K562 (cell line): Measurements from ENCODE around the gene SLC13A4. TPM values are rescaled to one million over a fixed set of nuclear protein-coding genes. Genes with fewer than 3 reads are reported as not detected.

Experiments
- DMBX1 ChIP-seq: fragments of 250-450 bp; sonication (Bioruptor Pico); IDR thresholded peaks from 2 replicates; pipeline ENCODE4 v1.8.0; 2022; ENCODE audit warnings: inconsistent platforms, mild to moderate bottlenecking, moderate library complexity, borderline replicate concordance
- ELF1 ChIP-seq: fragments of 200-800 bp; sonication (Bioruptor generic); IDR thresholded peaks from 2 replicates; pipeline ENCODE4 v1.6.1; 2016; ENCODE audit warnings: missing genetic modification characterization, missing compliant biosample characterization
- EP400 ChIP-seq: fragments of 450-650 bp; IDR thresholded peaks from 2 replicates; pipeline ENCODE4 v1.6.1; 2017; ENCODE audit warnings: antibody characterized with exemption, mild to moderate bottlenecking, moderate library complexity
- KAT2B ChIP-seq: IDR thresholded peaks from one replicate; pipeline ENCODE4 v1.6.1; 2012; ENCODE audit warnings: low read depth, mild to moderate bottlenecking, control low read depth, inconsistent platforms, low read length, moderate library complexity
- LCOR ChIP-seq: sonication (generic); formaldehyde crosslinking; IDR thresholded peaks from 2 replicates; pipeline ENCODE4 v1.8.0; 2022; ENCODE audit warnings: mild to moderate bottlenecking, missing genetic modification reagents
- NELFE ChIP-seq: IDR thresholded peaks from 2 replicates; pipeline ENCODE4 v1.6.1; 2011; ENCODE audit warnings: mild to moderate bottlenecking; ENCODE audit not compliant: insufficient read depth, insufficient read length
- PHB ChIP-seq: fragments of 250-450 bp; sonication (Bioruptor Pico); IDR thresholded peaks from 2 replicates; pipeline ENCODE4 v1.5.0; 2021
- POLR2B ChIP-seq: fragments of 450-650 bp; IDR thresholded peaks from 2 replicates; pipeline ENCODE4 v1.6.1; 2018; ENCODE audit warnings: low read depth; ENCODE audit not compliant: partially characterized antibody
- SIN3B ChIP-seq: fragments of 450-650 bp; IDR thresholded peaks from 2 replicates; pipeline ENCODE4 v1.6.1; 2017; ENCODE audit warnings: low read depth, mild to moderate bottlenecking, moderate library complexity
- SOX6 ChIP-seq: fragments of 450-650 bp; IDR thresholded peaks from 2 replicates; pipeline ENCODE4 v1.6.1; 2014; ENCODE audit warnings: mild to moderate bottlenecking
- SRF ChIP-seq, 2 experiments: fragments of 250-450, 450-650 bp in 1 of 2; sonication (Bioruptor Pico) in 1 of 2; sonication (generic) in 1 of 2; formaldehyde crosslinking; IDR thresholded peaks; 2 replicates each; pipeline versions ENCODE4 v1.5.0 to v1.5.1; 2020 to 2022; ENCODE audit warnings: mild to moderate bottlenecking in 1 of 2, missing genetic modification reagents in 1 of 2
- STAT5A ChIP-seq: IDR thresholded peaks from 2 replicates; pipeline ENCODE4 v1.6.1; 2012; ENCODE audit warnings: low read length, inconsistent platforms, borderline replicate concordance
- STAT5B ChIP-seq: fragments of 250-450 bp; sonication (Bioruptor Pico); IDR thresholded peaks from 2 replicates; pipeline ENCODE4 v1.8.0; 2021; ENCODE audit warnings: mild to moderate bottlenecking, inconsistent platforms
- TBL1XR1 ChIP-seq, 2 experiments: IDR thresholded peaks; 2 replicates each; pipeline ENCODE4 v1.6.1; 2012; ENCODE audit warnings: improper control_type of control experiment in 2 of 2, low read length in 2 of 2, mild to moderate bottlenecking in 1 of 2
- TEAD2 ChIP-seq: fragments of 450-650 bp; IDR thresholded peaks from 2 replicates; pipeline ENCODE4 v1.6.1; 2016; ENCODE audit warnings: missing genetic modification characterization, control low read depth, missing compliant biosample characterization
- ZNF121 ChIP-seq: sonication (generic); formaldehyde crosslinking; conservative IDR thresholded peaks from 2 replicates; pipeline ENCODE4 v1.8.0; 2022; ENCODE audit warnings: missing genetic modification reagents
- ZNF140 ChIP-seq: fragments of 250-450 bp; sonication (Bioruptor Pico); IDR thresholded peaks from 2 replicates; pipeline ENCODE4 v1.8.0; 2021; ENCODE audit warnings: moderate library complexity, mild to moderate bottlenecking, inconsistent platforms
- ZNF561 ChIP-seq: fragments of 450-650 bp; formaldehyde crosslinking; conservative IDR thresholded peaks from 2 replicates; pipeline ENCODE4 v1.4.0; 2020; ENCODE audit warnings: mild to moderate bottlenecking, moderate library complexity
- ZNF717 ChIP-seq: fragments of 250-450 bp; sonication (Bioruptor Pico); IDR thresholded peaks from 2 replicates; pipeline ENCODE4 v1.5.0; 2021
- ZNF75A ChIP-seq: fragments of 450-650 bp; formaldehyde crosslinking; IDR thresholded peaks from 2 replicates; pipeline ENCODE4 v1.4.0; 2020; ENCODE audit warnings: mild to moderate bottlenecking
- polyA plus RNA-seq, 8 experiments: library from polyadenylated mRNA; depleted of rRNA in 4 of 8; stranded (reverse) in 5 of 8; unstranded in 3 of 8; fragments of >200 nt; fragmentation: Nextera tagmentation in 2 of 8; fragmentation: Illumina TruSeq in 1 of 8; extraction: Ambion mirVana in 2 of 8; extraction: Trizol in 1 of 8; gene quantifications; 2 replicates each; pipeline versions ENCODE4 v1.2.1 to v1.2.3, GENCODE V29; 2011 to 2014; ENCODE audit warnings: inconsistent platforms in 1 of 8, missing spikeins in 1 of 8
- total RNA-seq, 7 experiments: library from RNA; depleted of rRNA in 6 of 7; stranded (reverse); fragments of >200 nt in 6 of 7; fragmentation: Illumina TruSeq in 2 of 7; extraction: Trizol in 2 of 7; gene quantifications; 2 replicates each; pipeline versions ENCODE4 v1.2.1 to v1.2.3, GENCODE V29; 2011 to 2021; ENCODE audit warnings: low replicate concordance in 1 of 7
- TF ChIP-seq, protein P1 (sequence below): fragments of 450-650 bp; IDR thresholded peaks from 2 replicates; pipeline ENCODE4 v1.6.1; 2016; ENCODE audit warnings: borderline replicate concordance
- TF ChIP-seq, protein P2 (sequence below): fragments of 450-650 bp; IDR thresholded peaks from 2 replicates; pipeline ENCODE4 v1.6.1; 2016; ENCODE audit warnings: low read depth, mild to moderate bottlenecking, moderate library complexity
- TF ChIP-seq, protein P3 (sequence below), 3 experiments: IDR thresholded peaks in 2 of 3; conservative IDR thresholded peaks in 1 of 3; 2 replicates each; pipeline ENCODE4 v1.5.1; 2011 to 2012; ENCODE audit warnings: low read length in 3 of 3, mild to moderate bottlenecking in 3 of 3, control low read depth in 2 of 3, improper control_type of control experiment in 1 of 3, inconsistent platforms in 1 of 3, low read depth in 1 of 3, mixed read lengths in 1 of 3, moderate library complexity in 1 of 3; ENCODE audit not compliant: insufficient read depth in 2 of 3
- TF ChIP-seq, protein P4 (sequence below): fragments of 450-650 bp; formaldehyde crosslinking; IDR thresholded peaks from 2 replicates; pipeline ENCODE4 v1.4.0; 2020; ENCODE audit warnings: mild to moderate bottlenecking, mixed read lengths

The SLC13A4 gene
- total and polyA plus RNA-seq, 9 of the 15 experiments (the other 6 are each of a cell fraction or from before 2014, with no cell fraction given) = 0.11 to 1.0 (median 0.36) TPM

DNA sequence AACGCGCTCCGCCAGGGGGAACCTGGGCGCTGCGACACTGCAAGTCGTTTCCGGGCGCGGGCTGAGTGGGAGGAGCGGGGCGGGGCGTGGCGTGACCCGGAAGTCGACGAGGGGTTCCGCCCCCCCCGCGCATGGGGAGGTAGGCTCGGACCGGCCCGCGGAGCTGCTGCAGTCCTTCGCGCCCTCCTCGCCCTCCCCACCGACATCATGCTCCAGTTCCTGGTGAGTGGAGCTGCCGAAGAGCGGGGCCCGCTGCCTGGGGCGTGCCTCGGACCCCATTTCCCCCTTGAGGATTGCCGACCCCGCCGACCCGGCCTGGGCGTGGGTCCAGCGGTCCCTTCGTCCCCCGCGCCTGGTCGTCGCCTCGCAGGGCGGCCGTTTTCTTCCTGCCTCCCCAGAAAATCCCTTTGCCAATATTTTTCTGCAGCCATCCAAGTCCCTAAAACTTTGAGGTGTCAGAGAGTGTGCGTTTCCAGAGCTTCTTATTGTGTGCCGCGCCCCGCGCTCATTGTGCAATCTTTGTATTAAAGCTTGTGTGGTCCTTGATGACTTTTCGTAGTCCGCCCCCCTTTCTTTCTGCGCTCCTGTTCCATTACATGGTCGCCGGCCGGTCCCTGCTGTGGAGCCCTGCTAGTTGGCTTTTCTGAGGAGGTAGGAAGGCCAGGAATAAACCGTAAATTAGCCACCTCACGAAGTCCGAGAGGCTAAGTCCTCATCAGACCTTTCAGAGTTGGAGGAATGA, 65.4 kb downstream of the SLC13A4 start, which contains the start of gene STMP1 (continued):
- TF ChIP-seq ZNF75A (CRISPR knock-in tag) (no peak), PHB (CRISPR knock-in tag) (no peak; the same call in 1 of the 2 replicates), DMBX1 (no peak), ZNF121 (CRISPR knock-in tag) (peak; percentile 25; the same call in 1 of the 2 replicates), POLR2B (peak; percentile 98), LCOR (CRISPR knock-in tag) (peak; percentile 88), SIN3B (peak; percentile 85), STAT5A (no peak), EP400 (peak; percentile 86), ZNF717 (CRISPR knock-in tag) (no peak), TBL1XR1 (IDR thresholded peaks at IDR 0.05; ENCODE audit: low read length in 2 of 2) (peak in 1 of 2 experiments; percentile 60; a peak in 2 of 4 replicates), ZNF140 (no peak), NELFE (no peak), TEAD2 (no peak), KAT2B (no peak), STAT5B (CRISPR knock-in tag) (no peak), SRF (CRISPR knock-in tag; IDR thresholded peaks at IDR 0.05) (peak in 1 of 2 experiments; percentile 83; a peak in 2 of 4 replicates), SOX6 (peak; percentile 77), ELF1 (tag) (peak; percentile 99), ZNF561 (CRISPR knock-in tag) (no peak)
- TF ChIP-seq, protein P1, sequence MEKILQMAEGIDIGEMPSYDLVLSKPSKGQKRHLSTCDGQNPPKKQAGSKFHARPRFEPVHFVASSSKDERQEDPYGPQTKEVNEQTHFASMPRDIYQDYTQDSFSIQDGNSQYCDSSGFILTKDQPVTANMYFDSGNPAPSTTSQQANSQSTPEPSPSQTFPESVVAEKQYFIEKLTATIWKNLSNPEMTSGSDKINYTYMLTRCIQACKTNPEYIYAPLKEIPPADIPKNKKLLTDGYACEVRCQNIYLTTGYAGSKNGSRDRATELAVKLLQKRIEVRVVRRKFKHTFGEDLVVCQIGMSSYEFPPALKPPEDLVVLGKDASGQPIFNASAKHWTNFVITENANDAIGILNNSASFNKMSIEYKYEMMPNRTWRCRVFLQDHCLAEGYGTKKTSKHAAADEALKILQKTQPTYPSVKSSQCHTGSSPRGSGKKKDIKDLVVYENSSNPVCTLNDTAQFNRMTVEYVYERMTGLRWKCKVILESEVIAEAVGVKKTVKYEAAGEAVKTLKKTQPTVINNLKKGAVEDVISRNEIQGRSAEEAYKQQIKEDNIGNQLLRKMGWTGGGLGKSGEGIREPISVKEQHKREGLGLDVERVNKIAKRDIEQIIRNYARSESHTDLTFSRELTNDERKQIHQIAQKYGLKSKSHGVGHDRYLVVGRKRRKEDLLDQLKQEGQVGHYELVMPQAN = peak; percentile 74
- TF ChIP-seq, protein P2, sequence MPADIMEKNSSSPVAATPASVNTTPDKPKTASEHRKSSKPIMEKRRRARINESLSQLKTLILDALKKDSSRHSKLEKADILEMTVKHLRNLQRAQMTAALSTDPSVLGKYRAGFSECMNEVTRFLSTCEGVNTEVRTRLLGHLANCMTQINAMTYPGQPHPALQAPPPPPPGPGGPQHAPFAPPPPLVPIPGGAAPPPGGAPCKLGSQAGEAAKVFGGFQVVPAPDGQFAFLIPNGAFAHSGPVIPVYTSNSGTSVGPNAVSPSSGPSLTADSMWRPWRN = no peak
- TF ChIP-seq, protein P3, sequence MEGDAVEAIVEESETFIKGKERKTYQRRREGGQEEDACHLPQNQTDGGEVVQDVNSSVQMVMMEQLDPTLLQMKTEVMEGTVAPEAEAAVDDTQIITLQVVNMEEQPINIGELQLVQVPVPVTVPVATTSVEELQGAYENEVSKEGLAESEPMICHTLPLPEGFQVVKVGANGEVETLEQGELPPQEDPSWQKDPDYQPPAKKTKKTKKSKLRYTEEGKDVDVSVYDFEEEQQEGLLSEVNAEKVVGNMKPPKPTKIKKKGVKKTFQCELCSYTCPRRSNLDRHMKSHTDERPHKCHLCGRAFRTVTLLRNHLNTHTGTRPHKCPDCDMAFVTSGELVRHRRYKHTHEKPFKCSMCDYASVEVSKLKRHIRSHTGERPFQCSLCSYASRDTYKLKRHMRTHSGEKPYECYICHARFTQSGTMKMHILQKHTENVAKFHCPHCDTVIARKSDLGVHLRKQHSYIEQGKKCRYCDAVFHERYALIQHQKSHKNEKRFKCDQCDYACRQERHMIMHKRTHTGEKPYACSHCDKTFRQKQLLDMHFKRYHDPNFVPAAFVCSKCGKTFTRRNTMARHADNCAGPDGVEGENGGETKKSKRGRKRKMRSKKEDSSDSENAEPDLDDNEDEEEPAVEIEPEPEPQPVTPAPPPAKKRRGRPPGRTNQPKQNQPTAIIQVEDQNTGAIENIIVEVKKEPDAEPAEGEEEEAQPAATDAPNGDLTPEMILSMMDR (IDR thresholded peaks at IDR 0.05 in 2 of 3, conservative IDR thresholded peaks at IDR 0.05 in 1 of 3; ENCODE audit: insufficient read depth in 2 of 3, low read depth in 1 of 3, low read length in 3 of 3) = peak; percentile 74 to 81 (median 77); a peak in 5 of 6 replicates
- TF ChIP-seq, protein P4, sequence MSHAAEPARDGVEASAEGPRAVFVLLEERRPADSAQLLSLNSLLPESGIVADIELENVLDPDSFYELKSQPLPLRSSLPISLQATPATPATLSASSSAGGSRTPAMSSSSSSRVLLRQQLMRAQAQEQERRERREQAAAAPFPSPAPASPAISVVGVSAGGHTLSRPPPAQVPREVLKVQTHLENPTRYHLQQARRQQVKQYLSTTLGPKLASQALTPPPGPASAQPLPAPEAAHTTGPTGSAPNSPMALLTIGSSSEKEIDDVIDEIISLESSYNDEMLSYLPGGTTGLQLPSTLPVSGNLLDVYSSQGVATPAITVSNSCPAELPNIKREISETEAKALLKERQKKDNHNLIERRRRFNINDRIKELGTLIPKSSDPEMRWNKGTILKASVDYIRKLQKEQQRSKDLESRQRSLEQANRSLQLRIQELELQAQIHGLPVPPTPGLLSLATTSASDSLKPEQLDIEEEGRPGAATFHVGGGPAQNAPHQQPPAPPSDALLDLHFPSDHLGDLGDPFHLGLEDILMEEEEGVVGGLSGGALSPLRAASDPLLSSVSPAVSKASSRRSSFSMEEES = no peak
